ENCODE data around the gene CNTLN. TPM values are rescaled to one million over a fixed set of nuclear protein-coding genes. Genes with fewer than 3 reads are reported as not detected.

The CNTLN gene
- total and polyA plus RNA-seq, 8 donors, result 1.2 to 3.1 (median 2.2) TPM

DNA sequence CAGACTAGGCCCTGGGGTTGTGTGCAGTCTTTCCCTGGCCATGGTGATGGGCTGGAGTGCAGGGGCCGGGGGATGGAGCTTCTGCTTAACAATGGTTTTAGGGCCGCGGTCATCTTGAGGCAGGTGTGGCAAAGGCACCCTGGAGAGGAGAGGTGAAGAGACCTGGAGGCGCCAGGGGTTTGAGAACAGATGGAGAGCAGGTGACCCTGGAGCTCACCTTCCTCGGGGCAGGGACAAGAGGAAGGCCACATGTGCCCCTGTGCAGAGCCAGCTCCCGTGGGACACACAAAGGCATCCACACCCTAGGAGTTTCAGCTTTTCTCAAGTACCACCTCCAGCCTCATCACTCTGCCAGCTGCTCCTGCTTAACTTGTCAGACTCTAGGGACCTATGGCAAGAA, 397.6 kb downstream of the CNTLN start:
- no peaks in the 10 kb centered on the region for H3K36me3 ChIP-seq
- no peak for ATAC-seq
- no peak overlapping the region for H3K27ac ChIP-seq
- no peak for DNase-seq
- no peak overlapping the region for H3K4me3 ChIP-seq
- intact Hi-C loops (cut with DNase I), result no loop called here
- H3K4me1 ChIP-seq, result no peaks in the 10 kb centered on the region
- TF ChIP-seq, protein P1, sequence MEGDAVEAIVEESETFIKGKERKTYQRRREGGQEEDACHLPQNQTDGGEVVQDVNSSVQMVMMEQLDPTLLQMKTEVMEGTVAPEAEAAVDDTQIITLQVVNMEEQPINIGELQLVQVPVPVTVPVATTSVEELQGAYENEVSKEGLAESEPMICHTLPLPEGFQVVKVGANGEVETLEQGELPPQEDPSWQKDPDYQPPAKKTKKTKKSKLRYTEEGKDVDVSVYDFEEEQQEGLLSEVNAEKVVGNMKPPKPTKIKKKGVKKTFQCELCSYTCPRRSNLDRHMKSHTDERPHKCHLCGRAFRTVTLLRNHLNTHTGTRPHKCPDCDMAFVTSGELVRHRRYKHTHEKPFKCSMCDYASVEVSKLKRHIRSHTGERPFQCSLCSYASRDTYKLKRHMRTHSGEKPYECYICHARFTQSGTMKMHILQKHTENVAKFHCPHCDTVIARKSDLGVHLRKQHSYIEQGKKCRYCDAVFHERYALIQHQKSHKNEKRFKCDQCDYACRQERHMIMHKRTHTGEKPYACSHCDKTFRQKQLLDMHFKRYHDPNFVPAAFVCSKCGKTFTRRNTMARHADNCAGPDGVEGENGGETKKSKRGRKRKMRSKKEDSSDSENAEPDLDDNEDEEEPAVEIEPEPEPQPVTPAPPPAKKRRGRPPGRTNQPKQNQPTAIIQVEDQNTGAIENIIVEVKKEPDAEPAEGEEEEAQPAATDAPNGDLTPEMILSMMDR (IDR thresholded peaks at IDR 0.05), result no peak
- no peak for FAIRE-seq
- WGBS, 2 donors, result 60 to 68% methylated on average over 6 of the region's 6 CpGs
- H3K27me3 ChIP-seq, result peaks cover 0 to 4% (median 0%) of the 10 kb centered on the region in 4 donors
- no peaks in the 10 kb centered on the region for H3K9me3 ChIP-seq

- Histone ChIP-seq H3K36me3 (no peaks in the 10 kb centered on the region), H3K4me1 (no peaks in the 10 kb centered on the region), H3K27me3 (peaks cover 0 to 4% (median 0%) of the 10 kb centered on the region in 4 donors), H3K27ac (no peak overlapping the region), H3K4me3 (no peak overlapping the region), H3K9me3 (no peaks in the 10 kb centered on the region)
- intact Hi-C loops (cut with DNase I), result no loop called here
- no peak for ATAC-seq
- no peak for DNase-seq
- TF ChIP-seq, protein P1 (IDR thresholded peaks at IDR 0.05), result no peak
- 57 to 73% methylated on average over 3 of the region's 3 CpGs for WGBS, 2 donors
- FAIRE-seq, result no peak
Observed at GRCh38 chr9:17535176-17535575, 400.3 kb downstream of the CNTLN start.

DNA sequence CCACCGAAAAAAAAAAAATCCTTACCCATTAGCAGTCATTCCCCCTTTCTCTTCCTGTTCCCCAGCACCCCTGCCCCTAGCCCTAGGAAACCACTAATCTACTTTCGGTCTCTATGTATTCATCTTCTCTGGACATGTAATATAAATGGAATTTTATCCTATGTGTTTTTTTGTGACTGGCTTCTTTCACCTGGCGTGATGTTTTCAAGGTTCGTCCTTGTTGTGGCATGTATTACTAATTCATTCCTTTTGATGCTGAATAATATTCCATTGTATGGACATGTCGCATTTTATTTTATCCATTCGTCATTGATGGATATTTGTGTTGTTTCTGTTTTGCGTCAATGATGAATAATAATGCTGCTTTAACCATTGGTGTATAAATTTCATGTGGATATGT, 401.2 kb downstream of the CNTLN start:
- intact Hi-C loops (cut with DNase I), result no loop called here
- H3K27ac ChIP-seq, result no peak overlapping the region
- no peaks in the 10 kb centered on the region for H3K4me1 ChIP-seq
- TF ChIP-seq, protein P1 (IDR thresholded peaks at IDR 0.05), result no peak
- no peaks in the 10 kb centered on the region for H3K9me3 ChIP-seq
- ATAC-seq, result no peak
- 61 to 71% methylated on average over 7 of the region's 7 CpGs for WGBS, 2 donors
- H3K4me3 ChIP-seq, result no peak overlapping the region
- no peaks in the 10 kb centered on the region for H3K36me3 ChIP-seq
- H3K27me3 ChIP-seq, result peaks cover 0 to 4% (median 0%) of the 10 kb centered on the region in 4 donors
- no peak for FAIRE-seq
- DNase-seq, result no peak

DNA sequence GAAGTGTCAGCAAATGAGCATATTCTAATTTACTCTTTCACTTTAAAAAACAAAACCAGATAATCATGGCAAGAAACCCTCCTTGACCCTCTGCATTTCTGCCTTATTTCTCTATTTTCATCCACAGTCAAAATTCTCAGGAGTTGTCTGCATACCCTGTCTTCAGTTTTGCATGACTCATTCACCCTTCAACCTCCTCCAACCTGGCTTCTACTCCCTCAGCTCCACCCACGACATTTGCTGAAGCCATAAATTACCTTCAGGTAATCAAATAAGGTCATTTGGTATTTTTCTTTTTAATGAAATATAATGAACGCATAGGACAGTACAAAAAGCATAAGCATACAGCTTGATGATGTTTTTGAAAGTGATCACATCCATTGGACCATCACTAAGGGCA, 416.2 kb downstream of the CNTLN start:
- Histone ChIP-seq H3K4me1 (no peaks in the 10 kb centered on the region), H3K27ac (no peak overlapping the region), H3K9me3 (no peaks in the 10 kb centered on the region), H3K36me3 (no peaks in the 10 kb centered on the region), H3K4me3 (no peak overlapping the region), H3K27me3 (no peaks in the 10 kb centered on the region)
- 49 to 64% methylated on average over 2 of the region's 2 CpGs for WGBS, 2 donors
- ATAC-seq (no peak), FAIRE-seq (no peak), DNase-seq (no peak)
- intact Hi-C loops (cut with DNase I), result no loop called here
- TF ChIP-seq, protein P1 (IDR thresholded peaks at IDR 0.05), result no peak
